HL-60 (cell line): Measurements from ENCODE around the gene WDR37.

Source experiments
- GABPA ChIP-seq: IDR thresholded peaks from 2 replicates; pipeline ENCODE4 v1.6.1; 2012; ENCODE audit warnings: low read depth
- POLR2AphosphoS5 ChIP-seq: IDR thresholded peaks from 2 replicates; pipeline ENCODE4 v1.6.1; 2012; ENCODE audit warnings: low read depth
- REST ChIP-seq: IDR thresholded peaks from 2 replicates; pipeline ENCODE4 v1.6.1; 2012; ENCODE audit warnings: low read depth; ENCODE audit not compliant: insufficient replicate concordance
- SPI1 ChIP-seq: IDR thresholded peaks from 2 replicates; pipeline ENCODE4 v1.6.1; 2012; ENCODE audit warnings: low read depth, mild to moderate bottlenecking, borderline replicate concordance
- TF ChIP-seq, protein P1 (sequence below): IDR thresholded peaks from one replicate; pipeline ENCODE4 v1.5.1; 2011; ENCODE audit warnings: low read length, control low read depth, inconsistent platforms; ENCODE audit not compliant: insufficient read depth

DNA sequence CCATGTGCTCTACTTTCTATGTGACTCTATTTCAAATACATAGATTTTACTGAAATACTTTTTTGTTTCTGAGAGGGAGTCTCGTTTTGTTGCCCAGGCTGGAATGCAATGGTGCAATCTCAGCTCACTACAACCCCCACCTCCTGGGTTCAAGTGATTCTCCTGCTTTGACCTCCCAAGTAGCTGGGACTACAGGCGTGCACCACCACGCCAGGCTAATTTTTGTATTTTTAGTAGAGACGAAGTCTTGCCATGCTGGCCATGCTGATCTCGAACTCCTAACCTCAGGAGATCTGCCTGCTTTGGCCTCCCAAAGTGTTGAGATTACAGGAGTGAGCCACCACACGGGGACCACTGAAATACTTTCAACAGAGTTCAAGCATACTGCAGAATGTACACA, 10.8 kb upstream of the WDR37 start:
- TF ChIP-seq REST (no peak), POLR2AphosphoS5 (no peak), SPI1 (no peak), GABPA (no peak)
- TF ChIP-seq, protein P1, sequence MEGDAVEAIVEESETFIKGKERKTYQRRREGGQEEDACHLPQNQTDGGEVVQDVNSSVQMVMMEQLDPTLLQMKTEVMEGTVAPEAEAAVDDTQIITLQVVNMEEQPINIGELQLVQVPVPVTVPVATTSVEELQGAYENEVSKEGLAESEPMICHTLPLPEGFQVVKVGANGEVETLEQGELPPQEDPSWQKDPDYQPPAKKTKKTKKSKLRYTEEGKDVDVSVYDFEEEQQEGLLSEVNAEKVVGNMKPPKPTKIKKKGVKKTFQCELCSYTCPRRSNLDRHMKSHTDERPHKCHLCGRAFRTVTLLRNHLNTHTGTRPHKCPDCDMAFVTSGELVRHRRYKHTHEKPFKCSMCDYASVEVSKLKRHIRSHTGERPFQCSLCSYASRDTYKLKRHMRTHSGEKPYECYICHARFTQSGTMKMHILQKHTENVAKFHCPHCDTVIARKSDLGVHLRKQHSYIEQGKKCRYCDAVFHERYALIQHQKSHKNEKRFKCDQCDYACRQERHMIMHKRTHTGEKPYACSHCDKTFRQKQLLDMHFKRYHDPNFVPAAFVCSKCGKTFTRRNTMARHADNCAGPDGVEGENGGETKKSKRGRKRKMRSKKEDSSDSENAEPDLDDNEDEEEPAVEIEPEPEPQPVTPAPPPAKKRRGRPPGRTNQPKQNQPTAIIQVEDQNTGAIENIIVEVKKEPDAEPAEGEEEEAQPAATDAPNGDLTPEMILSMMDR = no peak
